ENCODE results near the gene PEX10.
"Not testable (repeated sequence)": the region's sequence is repeated elsewhere in the genome, so short reads cannot be mapped to it uniquely, and the experiment has no call there.

Gene PEX10

DNA sequence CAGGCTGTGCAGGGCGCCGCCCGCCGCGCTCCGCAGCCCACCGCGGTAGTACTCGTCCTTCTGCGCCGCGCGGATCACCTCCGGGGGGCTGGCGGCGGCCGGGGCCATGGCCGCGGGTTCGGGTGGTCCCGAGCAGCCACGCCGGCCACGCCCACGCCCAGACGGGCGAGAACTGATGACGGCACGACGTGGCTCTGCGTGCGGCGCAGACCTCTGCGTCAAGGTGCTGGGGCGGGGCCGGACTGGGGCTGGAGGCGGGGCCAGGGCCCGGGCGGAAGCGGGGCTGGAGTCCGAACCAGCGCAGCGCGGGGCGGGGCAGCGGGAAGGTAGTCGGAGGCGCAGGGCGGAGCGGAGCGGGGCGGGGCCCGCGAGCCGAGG is at the start of gene PEX10:
PEX10 (minus strand) TSS at position 170 of the 378 bp plus-strand sequence; CDS start at position 108, 62 bp downstream.
- peak; percentile 67 for DNase-seq

- no peak for DNase-seq
Observed at GRCh38 chr1:2460996-2461751, 48.8 kb upstream of the PEX10 start.

DNA sequence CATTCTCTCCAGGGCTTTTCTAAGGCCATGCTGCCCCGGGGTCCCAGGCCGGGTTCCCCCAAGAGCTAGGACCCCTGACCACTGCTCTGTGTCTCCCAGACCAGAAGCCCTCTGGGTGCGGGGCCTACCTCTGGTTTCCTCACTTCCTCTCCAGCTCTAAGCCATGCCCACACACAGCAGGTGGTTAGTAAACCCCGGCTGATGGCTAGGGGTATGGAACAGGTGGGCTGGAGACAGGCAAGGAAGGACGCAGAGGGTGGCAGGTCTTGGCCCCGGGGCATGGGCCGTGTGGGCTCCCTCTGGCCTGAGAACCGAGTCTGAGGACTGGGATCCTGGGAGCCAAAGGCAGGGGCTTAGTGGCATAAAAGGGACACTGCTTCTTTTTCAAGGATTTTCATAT is 47.8 kb upstream of the PEX10 start:
- no peak for DNase-seq

GRCh38 chr1:2459757-2460156 is 47.4 kb upstream of the PEX10 start:
- no peak for DNase-seq

DNA sequence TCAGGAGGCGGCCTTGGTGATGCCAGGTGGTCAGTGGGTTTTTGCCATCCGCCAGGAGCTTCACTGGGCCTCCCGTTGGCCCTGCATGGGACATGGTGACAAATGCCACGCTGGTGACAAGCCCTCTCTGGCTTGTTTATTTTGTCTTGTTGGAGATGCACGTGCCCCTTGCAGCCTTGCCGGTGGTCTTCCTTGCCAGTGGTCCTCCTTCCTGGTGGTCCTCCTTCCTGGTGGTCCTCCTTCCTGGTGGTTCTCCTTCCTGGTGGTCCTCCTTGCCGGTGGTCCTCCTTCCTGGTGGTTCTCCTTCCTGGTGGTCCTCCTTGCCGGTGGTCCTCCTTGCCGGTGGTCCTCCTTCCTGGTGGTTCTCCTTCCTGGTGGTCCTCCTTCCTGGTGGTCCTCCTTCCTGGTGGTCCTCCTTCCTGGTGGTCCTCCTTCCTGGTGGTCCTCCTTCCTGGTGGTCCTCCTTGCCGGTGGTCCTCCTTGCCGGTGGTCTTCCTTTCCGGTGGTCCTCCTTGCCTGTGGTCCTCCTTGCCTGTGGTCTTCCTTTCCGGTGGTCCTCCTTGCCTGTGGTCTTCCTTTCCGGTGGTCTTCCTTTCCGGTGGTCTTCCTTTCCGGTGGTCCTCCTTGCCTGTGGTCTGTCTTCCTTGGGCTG is 46.9 kb upstream of the PEX10 start:
- not testable (repeated sequence) for DNase-seq

GRCh38 chr1:2458687-2459086 is 46.3 kb upstream of the PEX10 start:
- no peak for DNase-seq

GRCh38 chr1:2457444-2457843 is 45.1 kb upstream of the PEX10 start:
- no peak for DNase-seq

GRCh38 chr1:2455757-2456156 is 43.4 kb upstream of the PEX10 start:
- no peak for DNase-seq

DNA sequence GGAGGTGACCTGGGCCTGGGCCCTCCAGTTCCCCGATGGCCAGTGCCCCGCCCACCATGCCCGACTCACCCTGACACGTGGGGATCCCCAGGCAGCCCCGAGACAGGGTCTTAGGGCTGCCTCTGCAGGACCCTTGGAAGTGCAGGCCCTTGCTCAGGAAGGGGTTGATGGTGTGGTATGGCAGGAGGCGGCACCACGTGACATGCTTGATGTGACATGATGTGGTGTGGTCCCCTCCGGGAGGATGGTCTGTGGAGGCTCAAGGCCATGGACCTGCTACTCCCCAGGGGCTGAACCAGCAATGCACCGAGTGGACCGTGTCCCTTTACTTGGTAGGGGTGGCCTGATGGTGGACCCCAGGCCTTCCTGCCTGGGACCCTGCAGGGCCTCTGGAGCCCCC is 41.9 kb upstream of the PEX10 start:
- no peak for DNase-seq

GRCh38 chr1:2452932-2453315 is 40.6 kb upstream of the PEX10 start:
- no peak for DNase-seq

- DNase-seq: peak; percentile 20
Observed at GRCh38 chr1:2452201-2452931, 40.0 kb upstream of the PEX10 start.

GRCh38 chr1:2451741-2452140 is 39.4 kb upstream of the PEX10 start:
- DNase-seq: no peak

- no peak for DNase-seq
Observed at GRCh38 chr1:2449636-2450454, 37.5 kb upstream of the PEX10 start.

GRCh38 chr1:2448098-2448445 is 35.7 kb upstream of the PEX10 start:
- no peak for DNase-seq

- DNase-seq: no peak
Observed at GRCh38 chr1:2447276-2448097, 35.1 kb upstream of the PEX10 start.

DNA sequence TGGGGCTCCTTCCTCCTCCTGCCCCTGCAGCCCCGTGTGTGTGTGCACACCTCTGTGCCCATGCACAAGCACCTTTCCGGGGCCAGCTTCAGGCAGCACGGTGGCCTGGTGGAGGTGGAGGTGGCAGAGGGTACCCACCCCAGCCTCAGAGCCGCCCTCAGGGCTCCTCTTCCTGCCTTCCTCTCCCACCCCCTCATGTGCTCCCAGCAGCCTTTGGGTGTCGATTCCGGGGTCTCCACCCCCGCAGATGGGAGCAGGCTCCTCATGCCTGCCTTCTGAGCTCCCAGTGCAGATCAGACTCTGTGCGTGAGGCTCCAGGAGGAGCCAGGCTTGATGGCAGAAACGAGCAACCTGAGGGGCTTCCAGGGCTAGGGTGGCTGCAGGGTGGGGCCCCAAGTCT is 34.5 kb upstream of the PEX10 start:
- DNase-seq: no peak

GRCh38 chr1:2446394-2446793 is 34.0 kb upstream of the PEX10 start:
- no peak for DNase-seq

DNA sequence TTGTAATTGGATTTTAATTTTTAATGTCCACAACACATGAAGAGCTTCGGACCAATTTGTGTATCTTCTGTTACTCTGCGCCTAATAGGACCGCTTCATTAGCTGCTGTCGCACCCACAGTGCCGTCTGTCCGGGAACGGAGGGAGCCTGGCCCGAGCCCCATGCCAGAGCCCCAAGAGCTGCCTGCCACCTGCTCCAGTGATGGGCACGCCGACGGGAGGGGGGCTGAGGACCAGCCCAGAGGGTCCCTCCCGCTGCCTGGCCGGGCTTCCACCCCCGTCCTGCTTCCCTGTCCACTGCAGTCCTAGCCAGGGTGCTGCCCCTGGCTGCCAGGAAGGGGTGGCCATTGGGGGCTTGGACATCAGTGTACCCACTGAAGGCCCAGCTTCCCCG is 33.5 kb upstream of the PEX10 start:
- no peak for DNase-seq

GRCh38 chr1:2445162-2445822 is 32.9 kb upstream of the PEX10 start:
- no peak for DNase-seq

DNA sequence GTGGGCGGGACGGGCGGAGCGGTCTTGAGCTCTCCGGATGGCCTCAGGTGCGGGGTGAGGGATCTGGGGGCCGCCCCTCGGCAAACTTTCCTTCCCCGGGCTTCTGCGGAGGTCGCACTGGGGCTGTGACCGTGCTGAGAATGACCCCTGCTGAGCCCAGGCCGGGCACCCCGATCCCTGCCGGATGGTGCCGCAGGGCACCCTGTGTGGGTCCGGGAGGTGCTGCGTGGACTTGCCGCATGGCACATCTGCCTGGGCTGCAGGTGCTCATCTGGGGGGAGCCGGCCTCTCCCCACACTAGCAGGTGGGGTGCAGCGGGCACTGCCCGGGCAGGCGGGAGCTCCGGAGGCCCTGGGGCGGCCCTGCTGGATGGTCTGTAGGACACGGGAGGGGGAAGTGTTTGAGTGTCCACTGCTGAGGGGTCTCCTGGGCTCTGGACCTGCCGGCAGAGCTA is 31.8 kb upstream of the PEX10 start:
- no peak for DNase-seq

DNA sequence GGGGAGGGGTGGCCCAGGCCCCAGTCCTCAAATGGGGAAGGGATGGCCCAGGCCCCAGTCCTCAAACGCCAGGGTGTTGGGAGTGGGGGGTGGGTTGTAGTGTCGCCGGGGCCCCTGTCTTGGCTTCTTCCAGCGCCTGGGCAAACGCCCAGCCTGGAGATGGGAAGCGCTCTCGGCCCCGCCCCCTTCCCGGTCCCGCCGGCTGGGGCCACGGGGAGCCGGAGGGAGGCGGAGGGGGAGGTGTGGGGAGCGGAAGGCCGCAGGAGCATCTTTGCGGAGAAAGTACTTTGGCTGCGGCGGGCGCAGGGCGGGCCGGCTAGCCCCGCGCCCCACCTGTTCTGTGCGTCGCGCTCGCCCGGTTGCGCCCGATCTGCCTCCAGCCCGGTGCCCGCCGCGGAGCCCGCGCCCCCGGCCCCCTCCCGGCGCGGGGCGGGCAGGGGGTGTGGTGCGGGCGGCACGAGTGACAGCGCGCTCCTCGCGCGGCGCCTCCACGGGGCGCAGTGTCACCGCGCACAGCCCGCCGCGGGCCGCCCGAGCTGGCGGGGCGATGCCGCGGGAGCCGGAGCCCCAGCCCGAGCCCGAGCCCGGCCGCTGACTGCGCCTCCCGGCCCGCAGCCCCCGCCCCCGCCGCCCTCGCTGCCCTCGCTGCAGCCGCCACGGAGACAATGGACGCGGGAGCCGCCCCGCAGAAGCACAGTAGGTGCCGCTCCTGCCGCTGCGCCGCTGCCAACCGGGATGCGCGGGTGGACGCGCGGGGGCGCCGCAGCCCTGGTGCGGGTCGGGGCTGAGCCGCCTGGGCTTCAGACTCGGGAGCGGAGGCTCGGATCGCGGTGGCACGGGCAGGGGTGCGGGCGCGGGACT is 31.1 kb upstream of the PEX10 start:
- no peak for DNase-seq
